H1 (cell line): Measurements from ENCODE around the gene AHNAK2. TPM values are rescaled to one million over a fixed set of nuclear protein-coding genes. Genes with fewer than 3 reads are reported as not detected.

Source experiments
- CTCF ChIA-PET: fragments of 300-600 bp; sonication (Branson Sonifier 250); formaldehyde crosslinking; loops from one replicate; lab custom pipeline; 2021; ENCODE audit not compliant: partially characterized antibody; lab: Charles Lee
- POLR2A ChIA-PET: fragments of 300-600 bp; sonication (Branson Sonifier 250); formaldehyde crosslinking; loops from one replicate; lab custom pipeline; 2021; ENCODE audit warnings: inconsistent platforms; ENCODE audit not compliant: partially characterized antibody; lab: Charles Lee
- DNase-seq, 2 experiments: peaks; one replicate each; pipeline versions ENCODE4 v3.0.0 to v3.0.0-alpha.2; 2010 to 2022; ENCODE audit warnings: low spot score in 2 of 2, low read depth in 1 of 2, mixed read lengths in 1 of 2
- FAIRE-seq: peaks from 2 replicates; lab custom pipeline; 2011; peaks lifted over from hg19 to GRCh38; lab: Jason Lieb, UNC
- H2AFZ ChIP-seq: 2 replicates; pipeline ENCODE4 v1.8.1; 2012; ENCODE audit warnings: low read length, inconsistent platforms
- H2AK5ac ChIP-seq: 2 replicates; pipeline ENCODE4 v1.6.1; 2013; ENCODE audit warnings: low read depth, low read length
- H2BK120ac ChIP-seq: replicated peaks from 2 replicates; pipeline ENCODE3; 2013; ENCODE audit warnings: low read depth, low read length, inconsistent platforms
- H2BK12ac ChIP-seq: 2 replicates; pipeline ENCODE4 v1.6.1; 2013; ENCODE audit warnings: low read depth, low read length
- H2BK15ac ChIP-seq: 2 replicates; pipeline ENCODE4 v1.6.1; 2013; ENCODE audit warnings: low read length
- H2BK20ac ChIP-seq: 2 replicates; pipeline ENCODE4 v1.6.1; 2013; ENCODE audit warnings: low read length
- H2BK5ac ChIP-seq: 2 replicates; pipeline ENCODE4 v1.6.1; 2013; ENCODE audit warnings: low read depth, low read length
- H3K14ac ChIP-seq: 2 replicates; pipeline ENCODE4 v1.6.1; 2013; ENCODE audit warnings: inconsistent platforms; ENCODE audit not compliant: insufficient read length
- H3K18ac ChIP-seq: 2 replicates; pipeline ENCODE4 v1.6.1; 2013; ENCODE audit warnings: low read length; ENCODE audit errors: extremely low read depth
- H3K23ac ChIP-seq: 2 replicates; pipeline ENCODE4 v1.6.1; 2013; ENCODE audit warnings: inconsistent platforms; ENCODE audit not compliant: insufficient read length
- H3K23me2 ChIP-seq: 2 replicates; pipeline ENCODE4 v1.6.1; 2013; ENCODE audit warnings: low read depth, low read length
- H3K27ac ChIP-seq: 2 replicates; pipeline ENCODE4 v1.6.1; 2011; ENCODE audit warnings: low read depth, low read length, inconsistent platforms
- H3K27me3 ChIP-seq, 4 experiments: replicated peaks in 1 of 4; 1 replicate in 1 of 4; 2 replicates in 3 of 4; pipeline versions ENCODE4 v1.6.1 to v1.8.1; 2011 to 2013; ENCODE audit warnings: low read length in 3 of 4, mild to moderate bottlenecking in 3 of 4, inconsistent platforms in 2 of 4, mixed read lengths in 2 of 4, moderate library complexity in 1 of 4; ENCODE audit not compliant: control insufficient read depth in 3 of 4, insufficient read depth in 3 of 4; ENCODE audit errors: extremely low read depth in 1 of 4
- H3K36me3 ChIP-seq, 4 experiments: 2 replicates each; pipeline versions ENCODE4 v1.6.1 to v1.8.1; 2011 to 2013; ENCODE audit warnings: mild to moderate bottlenecking in 4 of 4, low read length in 3 of 4, moderate library complexity in 2 of 4, control low read depth in 1 of 4, inconsistent platforms in 1 of 4; ENCODE audit not compliant: insufficient read depth in 4 of 4, control insufficient read depth in 2 of 4
- H3K4ac ChIP-seq: replicated peaks from 2 replicates; pipeline ENCODE3; 2013; ENCODE audit warnings: low read length, low read depth, mixed read lengths, inconsistent platforms; ENCODE audit not compliant: insufficient read length
- H3K4me1 ChIP-seq, 4 experiments: replicated peaks in 1 of 4; 1 replicate in 1 of 4; 2 replicates in 3 of 4; pipeline versions ENCODE4 v1.6.1 to v1.8.1; 2011 to 2013; ENCODE audit warnings: low read length in 3 of 4, inconsistent platforms in 2 of 4, mixed read lengths in 1 of 4; ENCODE audit not compliant: insufficient read depth in 4 of 4, control insufficient read depth in 3 of 4
- H3K4me2 ChIP-seq, 2 experiments: 2 replicates each; pipeline versions ENCODE4 v1.6.1 to v1.8.1; 2011 to 2013; ENCODE audit warnings: low read depth in 2 of 2, low read length in 2 of 2, control low read depth in 1 of 2, inconsistent platforms in 1 of 2, mild to moderate bottlenecking in 1 of 2; ENCODE audit not compliant: insufficient read depth in 1 of 2
- H3K4me3 ChIP-seq, 4 experiments: fragments of 200-600, 300-600 bp in 1 of 4; sonication (generic), shearing (Covaris generic), sonication (Bioruptor Twin) in 1 of 4; 2 replicates each; pipeline versions ENCODE4 v1.5.1 to v1.8.1; 2011 to 2016; ENCODE audit warnings: low read length in 4 of 4, low read depth in 3 of 4, control low read depth in 2 of 4, inconsistent platforms in 2 of 4, mild to moderate bottlenecking in 2 of 4, mixed read lengths in 1 of 4, moderate library complexity in 1 of 4; ENCODE audit not compliant: insufficient read depth in 2 of 4; ENCODE audit errors: extremely low read depth in 1 of 4
- H3K56ac ChIP-seq: replicated peaks from 2 replicates; pipeline ENCODE3; 2013; ENCODE audit warnings: low read depth, mild to moderate bottlenecking, mixed read lengths, low read length, inconsistent platforms; ENCODE audit not compliant: insufficient read length
- H3K79me1 ChIP-seq: 2 replicates; pipeline ENCODE4 v1.6.1; 2013; ENCODE audit warnings: low read depth, low read length, control low read depth
- H3K79me2 ChIP-seq, 2 experiments: 2 replicates each; pipeline versions ENCODE4 v1.6.1 to v1.8.1; 2012 to 2013; ENCODE audit warnings: low read length in 2 of 2, mild to moderate bottlenecking in 2 of 2, inconsistent platforms in 1 of 2; ENCODE audit not compliant: insufficient read depth in 2 of 2, control insufficient read depth in 1 of 2
- H3K9ac ChIP-seq, 4 experiments: replicated peaks in 1 of 4; 1 replicate in 1 of 4; 2 replicates in 3 of 4; pipeline versions ENCODE4 v1.6.1 to v1.8.1; 2011 to 2013; ENCODE audit warnings: low read depth in 3 of 4, low read length in 3 of 4, control low read depth in 2 of 4, mild to moderate bottlenecking in 2 of 4, moderate library complexity in 2 of 4, inconsistent platforms in 1 of 4; ENCODE audit errors: extremely low read depth in 1 of 4
- H3K9me3 ChIP-seq, 2 experiments: 2 replicates each; pipeline versions ENCODE4 v1.6.1 to v1.8.1; 2012 to 2013; ENCODE audit warnings: mild to moderate bottlenecking in 2 of 2, moderate library complexity in 2 of 2, control low read depth in 1 of 2, inconsistent platforms in 1 of 2, low read depth in 1 of 2, low read length in 1 of 2, mixed read lengths in 1 of 2; ENCODE audit not compliant: insufficient read depth in 2 of 2
- H4K20me1 ChIP-seq, 2 experiments: replicated peaks in 1 of 2; 2 replicates each; pipeline versions ENCODE3 to v1.8.1; 2011 to 2013; ENCODE audit warnings: inconsistent platforms in 2 of 2, low read length in 2 of 2, mild to moderate bottlenecking in 1 of 2; ENCODE audit not compliant: insufficient read depth in 2 of 2, control insufficient read depth in 1 of 2
- H4K5ac ChIP-seq: 2 replicates; pipeline ENCODE4 v1.6.1; 2013; ENCODE audit warnings: low read length, low read depth, mixed read lengths, inconsistent platforms; ENCODE audit not compliant: insufficient read length
- H4K8ac ChIP-seq: 2 replicates; pipeline ENCODE4 v1.8.0; 2013; ENCODE audit warnings: mild to moderate bottlenecking, moderate library complexity, low read length, inconsistent platforms; ENCODE audit not compliant: insufficient read depth; ENCODE audit errors: extremely low read depth
- H4K91ac ChIP-seq: replicated peaks from 2 replicates; pipeline ENCODE3; 2013; ENCODE audit warnings: low read length, mixed read lengths, inconsistent platforms; ENCODE audit not compliant: insufficient read length
- ATF2 ChIP-seq: IDR thresholded peaks from 2 replicates; pipeline ENCODE4 v1.6.1; 2012; ENCODE audit warnings: low read length, inconsistent platforms
- CTBP2 ChIP-seq: IDR thresholded peaks from 2 replicates; pipeline ENCODE4 v1.7.0; 2011; ENCODE audit warnings: borderline replicate concordance, mild to moderate bottlenecking, moderate library complexity, mixed read lengths, low read length; ENCODE audit not compliant: insufficient read depth, insufficient read length
- GABPA ChIP-seq: IDR thresholded peaks from 2 replicates; pipeline ENCODE4 v1.6.1; 2011; ENCODE audit warnings: mild to moderate bottlenecking, low read length, moderate library complexity, borderline replicate concordance; ENCODE audit not compliant: insufficient read depth
- JUND ChIP-seq: IDR thresholded peaks from 2 replicates; pipeline ENCODE4 v1.6.1; 2011; ENCODE audit warnings: mild to moderate bottlenecking, improper control_type of control experiment, low read length
- KDM1A ChIP-seq: fragments of 200-600, 300-600 bp; sonication (generic); IDR thresholded peaks from 2 replicates; pipeline ENCODE4 v1.7.1; 2016; ENCODE audit warnings: mild to moderate bottlenecking, low read length, borderline replicate concordance
- RBBP5 ChIP-seq: IDR thresholded peaks from 2 replicates; pipeline ENCODE4 v1.7.1; 2012; ENCODE audit warnings: low read depth, mild to moderate bottlenecking, inconsistent platforms, low read length, moderate library complexity, borderline replicate concordance
- RXRA ChIP-seq: IDR thresholded peaks from 2 replicates; pipeline ENCODE4 v1.6.1; 2011; ENCODE audit warnings: low read depth, mild to moderate bottlenecking, low read length, moderate library complexity; ENCODE audit not compliant: insufficient read depth
- TAF1 ChIP-seq: IDR thresholded peaks from 2 replicates; pipeline ENCODE4 v1.6.1; 2011; ENCODE audit warnings: mild to moderate bottlenecking, low read depth, low read length
- WGBS, 2 experiments: shearing (Covaris generic) in 1 of 2; methylation state at CpG; one replicate each; pipeline versions ENCODE4 v1.1.6 to v1.1.7; 2013 to 2015; ENCODE audit warnings: low lambda C conversion rate in 2 of 2, mixed read lengths in 2 of 2, inconsistent platforms in 1 of 2, low coverage in 1 of 2, missing lambda C conversion rate in 1 of 2; ENCODE audit not compliant: insufficient replicate concordance in 2 of 2, insufficient coverage in 1 of 2, insufficient read length in 1 of 2; ENCODE audit errors: extremely low coverage in 1 of 2, missing lambda C conversion rate in 1 of 2; 5-methylcytosine and 5-hydroxymethylcytosine counted together
- polyA plus RNA-seq, 7 experiments: library from polyadenylated mRNA; depleted of rRNA in 3 of 7; stranded (reverse) in 5 of 7; unstranded in 2 of 7; fragments of >200 nt in 5 of 7; fragments of 200-250 nt in 2 of 7; gene quantifications; 1 replicate in 5 of 7; 2 replicates in 1 of 7; 4 replicates in 1 of 7; pipeline versions ENCODE4 v1.2.1 to v1.2.3, GENCODE V29; 2011 to 2013; ENCODE audit warnings: missing spikeins in 2 of 7, mixed read lengths in 2 of 7
- total RNA-seq: library from RNA; stranded (reverse); fragmentation: NEBNext Ultra II Directional; extraction: Animal tissue kit (Norgen Biotek cat#: 25700); gene quantifications from 2 replicates; pipeline ENCODE4 v1.2.1, GENCODE V29; 2021

The AHNAK2 gene
- total and polyA plus RNA-seq, 2 of the 8 experiments (the other 6 are each of a cell fraction or from before 2014, with no cell fraction given): 0.95 to 2.0 TPM

- no peak for DNase-seq
- CTCF ChIA-PET: interaction anchor here (0.7 to 2.2 kb wide), 13 partner anchors 12 to 191 kb away, joined by 3 to 8 read pairs (median 3); partner anchors contain the start of gene PLD4
- no peak overlapping the region for H2BK5ac ChIP-seq
- no peak overlapping the region for H3K4me2 ChIP-seq
- H4K91ac ChIP-seq: no peak overlapping the region
- 90% methylated on average over 21 of the region's 24 CpGs; no CpG with 5 or more reads in 1 of the 2 experiments for WGBS, 2 experiments
- no peak overlapping the region for H3K4ac ChIP-seq
- no peak overlapping the region for H4K5ac ChIP-seq
- no peak overlapping the region for H3K4me3 ChIP-seq
- H3K9me3 ChIP-seq: no peaks in the 10 kb centered on the region
- H3K23me2 ChIP-seq: no peaks in the 10 kb centered on the region
- TF ChIP-seq GABPA (no peak), JUND (no peak), ATF2 (no peak), KDM1A (no peak), RXRA (no peak), TAF1 (no peak), RBBP5 (no peak), CTBP2 (no peak)
- TF ChIP-seq, all 59 proteins: peak for 0
- Histone ChIP-seq H2AK5ac (no peak overlapping the region), H3K18ac (no peak overlapping the region), H4K8ac (no peak overlapping the region), H3K27me3 (no peaks in the 10 kb centered on the region), H3K4me1 (peaks cover 0 to 3% (median 0%) of the 10 kb centered on the region in 4 experiments; a peak in 1 of 7 replicates), H3K79me2 (no peaks in the 10 kb centered on the region), H3K23ac (no peak overlapping the region), H3K36me3 (no peaks in the 10 kb centered on the region; a peak in 1 of 8 replicates), H2BK120ac (no peak overlapping the region), H2AFZ (no peak overlapping the region), H2BK15ac (no peak overlapping the region), H3K56ac (no peak overlapping the region), H3K9ac (no peak overlapping the region), H3K27ac (no peak overlapping the region), H3K79me1 (no peaks in the 10 kb centered on the region), H2BK20ac (no peak overlapping the region), H4K20me1 (peaks cover 0 to 1% of the 10 kb centered on the region in 2 experiments), H3K14ac (no peak overlapping the region), H2BK12ac (no peak overlapping the region)
- POLR2A ChIA-PET: interaction anchor here (1.1 kb wide), 1 partner anchor 76 kb away, joined by 3 read pairs; no protein-coding TSS in a partner anchor
- FAIRE-seq: no peak
These were observed 79.2 kb downstream of the AHNAK2 start for GRCh38 chr14:104898870-104899510.
